ENCODE measurements around the gene TMEM18. TPM values are rescaled to one million over a fixed set of nuclear protein-coding genes. Genes with fewer than 3 reads are reported as not detected.

TMEM18 gene
- total RNA-seq, 1 experiment from 2014 or later: 33.5 TPM

DNA sequence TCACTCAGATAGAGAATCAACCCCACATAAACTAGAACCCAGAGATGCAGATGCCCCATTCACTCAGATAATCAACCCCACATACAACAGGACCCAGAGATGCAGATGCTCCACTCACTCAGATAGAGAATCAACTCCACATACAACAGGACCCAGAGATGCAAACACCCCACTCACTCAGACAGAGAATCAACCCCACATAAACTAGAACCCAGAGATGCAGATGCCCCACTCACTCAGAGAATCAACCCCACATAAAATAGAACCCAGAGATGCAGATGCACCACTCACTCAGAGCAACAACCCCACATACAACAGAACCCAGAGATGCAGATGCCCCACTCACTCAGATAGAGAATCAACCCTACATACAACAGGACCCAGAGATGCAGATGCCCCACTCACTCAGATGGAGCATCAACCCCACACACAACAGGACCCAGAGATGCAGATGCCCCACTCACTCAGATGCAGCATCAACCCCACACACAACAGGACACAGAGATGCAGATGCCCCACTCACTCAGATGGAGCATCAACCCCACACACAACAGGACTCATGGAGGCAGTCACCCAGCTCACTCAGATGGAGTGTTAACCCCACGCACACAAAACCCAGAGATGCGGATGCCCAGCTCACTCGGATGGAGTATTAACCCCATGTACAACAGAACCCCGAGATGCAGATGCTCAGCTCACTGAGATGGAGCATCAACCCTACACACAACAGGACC, 11.7 kb downstream of the TMEM18 start:
- Histone ChIP-seq H3K4me3 (replicated peaks in 1 of 2; ENCODE audit: low read depth in 1 of 2, low read length in 2 of 2) (no peak overlapping the region), H3K9me3 (ENCODE audit: control insufficient read depth in 1 of 2, insufficient read depth in 1 of 2, low read depth in 1 of 2, low read length in 2 of 2) (peaks cover 9 to 11% of the 10 kb centered on the region in 2 experiments; a peak in 3 of 4 replicates), H3K27me3 (ENCODE audit: insufficient read depth, low read length) (no peaks in the 10 kb centered on the region), H3K4me1 (ENCODE audit: control insufficient read depth in 1 of 2, insufficient read depth in 2 of 2, low read length in 2 of 2) (no peaks in the 10 kb centered on the region), H3K9ac (ENCODE audit: low read length) (no peak overlapping the region), H3K27ac (ENCODE audit: low read depth, low read length) (no peak overlapping the region), H3K9me2 (ENCODE audit: insufficient read depth) (no peaks in the 10 kb centered on the region), H3K4me2 (ENCODE audit: low read length) (no peak overlapping the region), H3K36me3 (ENCODE audit: control insufficient read depth in 1 of 2, insufficient read depth in 2 of 2, low read length in 2 of 2) (peaks cover 2 to 39% of the 10 kb centered on the region in 2 experiments; a peak in 2 of 4 replicates), H4K20me1 (ENCODE audit: insufficient read depth) (no peaks in the 10 kb centered on the region), H3K79me2 (ENCODE audit: insufficient read depth, low read length) (no peaks in the 10 kb centered on the region), H2AFZ (ENCODE audit: low read depth, low read length, poor library complexity, severe bottlenecking) (no peak overlapping the region)
- POLR2A ChIA-PET: no interaction called here
- intact Hi-C loops (cut with micrococcal nuclease): no loop called here
- no peak for DNase-seq (ENCODE audit: low read depth, low spot score)
- TF ChIP-seq CEBPB (IDR thresholded peaks at IDR 0.05; ENCODE audit: low read depth) (no peak), ZNF274 (IDR thresholded peaks at IDR 0.05; ENCODE audit: low read depth, low read length) (no peak), JUND (IDR thresholded peaks at IDR 0.05) (no peak), EZH2phosphoT487 (IDR thresholded peaks at IDR 0.05; ENCODE audit: borderline replicate concordance) (no peak), POLR2A (IDR thresholded peaks at IDR 0.05; ENCODE audit: borderline replicate concordance, extremely low read depth, insufficient read depth, insufficient read length) (no peak), FOSL1 (IDR thresholded peaks at IDR 0.05; ENCODE audit: low read depth) (no peak), CBX3 (IDR thresholded peaks at IDR 0.05; ENCODE audit: low read depth) (no peak), ELF1 (IDR thresholded peaks at IDR 0.05; ENCODE audit: borderline replicate concordance, low read depth) (no peak), TCF7L2 (IDR thresholded peaks at IDR 0.05; ENCODE audit: borderline replicate concordance, extremely low read depth, insufficient read depth, insufficient read length) (no peak)
- TF ChIP-seq, protein P1, sequence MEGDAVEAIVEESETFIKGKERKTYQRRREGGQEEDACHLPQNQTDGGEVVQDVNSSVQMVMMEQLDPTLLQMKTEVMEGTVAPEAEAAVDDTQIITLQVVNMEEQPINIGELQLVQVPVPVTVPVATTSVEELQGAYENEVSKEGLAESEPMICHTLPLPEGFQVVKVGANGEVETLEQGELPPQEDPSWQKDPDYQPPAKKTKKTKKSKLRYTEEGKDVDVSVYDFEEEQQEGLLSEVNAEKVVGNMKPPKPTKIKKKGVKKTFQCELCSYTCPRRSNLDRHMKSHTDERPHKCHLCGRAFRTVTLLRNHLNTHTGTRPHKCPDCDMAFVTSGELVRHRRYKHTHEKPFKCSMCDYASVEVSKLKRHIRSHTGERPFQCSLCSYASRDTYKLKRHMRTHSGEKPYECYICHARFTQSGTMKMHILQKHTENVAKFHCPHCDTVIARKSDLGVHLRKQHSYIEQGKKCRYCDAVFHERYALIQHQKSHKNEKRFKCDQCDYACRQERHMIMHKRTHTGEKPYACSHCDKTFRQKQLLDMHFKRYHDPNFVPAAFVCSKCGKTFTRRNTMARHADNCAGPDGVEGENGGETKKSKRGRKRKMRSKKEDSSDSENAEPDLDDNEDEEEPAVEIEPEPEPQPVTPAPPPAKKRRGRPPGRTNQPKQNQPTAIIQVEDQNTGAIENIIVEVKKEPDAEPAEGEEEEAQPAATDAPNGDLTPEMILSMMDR (IDR thresholded peaks at IDR 0.05 in 2 of 3, conservative IDR thresholded peaks at IDR 0.05 in 1 of 3; ENCODE audit: borderline replicate concordance in 1 of 3, insufficient read depth in 1 of 3, low read depth in 2 of 3, low read length in 2 of 3): no peak
- RAD21 ChIA-PET (ENCODE audit: low non-redundant PET in 1 of 2, low total read pairs in 2 of 2, uncharacterized antibody in 2 of 2, unreplicated experiment in 2 of 2): no interaction called here
- BruUV-seq (replicated peaks): no TSS peak
- ATAC-seq: no peak
- CTCF ChIA-PET: no interaction called here

All from HCT116 (cell line).